Muscle layer of colon (tissue), 2 donors: ENCODE results near the gene BANP.
"Not testable (repeated sequence)": the region's sequence is repeated elsewhere in the genome, so short reads cannot be mapped to it uniquely, and the experiment has no call there.

Experiments
- H3K27ac ChIP-seq: one replicate; pipeline ENCODE4 v1.7.0; 2013; ENCODE audit warnings: low read depth, mild to moderate bottlenecking, low read length, moderate library complexity
- H3K27me3 ChIP-seq, 2 donors: one replicate each; pipeline ENCODE4 v1.7.0; 2013; ENCODE audit warnings: low read length in 2 of 2, mild to moderate bottlenecking in 2 of 2; ENCODE audit not compliant: insufficient read depth in 2 of 2, control insufficient read depth in 1 of 2
- H3K36me3 ChIP-seq: one replicate; pipeline ENCODE4 v1.7.0; 2013; ENCODE audit warnings: mild to moderate bottlenecking, low read length; ENCODE audit not compliant: insufficient read depth
- H3K4me1 ChIP-seq: one replicate; pipeline ENCODE4 v1.7.0; 2013; ENCODE audit warnings: mild to moderate bottlenecking, low read length; ENCODE audit not compliant: insufficient read depth
- H3K4me3 ChIP-seq, 2 donors: one replicate each; pipeline ENCODE4 v1.7.0; 2013; ENCODE audit warnings: low read length in 2 of 2, low read depth in 1 of 2, mild to moderate bottlenecking in 1 of 2, moderate library complexity in 1 of 2
- H3K9ac ChIP-seq: one replicate; pipeline ENCODE4 v1.7.0; 2013; ENCODE audit warnings: low read length
- H3K9me3 ChIP-seq: one replicate; pipeline ENCODE4 v1.7.0; 2013; ENCODE audit warnings: mild to moderate bottlenecking, low read length
- donor health status: abdominal sarcoma.
- donor health status: Adenocarcinoma of cecum.

BANP gene

GRCh38 chr16:87979911-87980630 is 28.8 kb downstream of the BANP start:
- H3K27ac ChIP-seq, H3K27me3 ChIP-seq, H3K9me3 ChIP-seq, H3K4me1 ChIP-seq, H3K4me3 ChIP-seq, H3K9ac ChIP-seq: not testable (repeated sequence)
- H3K36me3 ChIP-seq: peaks cover 16% of the 10 kb centered on the region

GRCh38 chr16:87981376-87981775 is 30.1 kb downstream of the BANP start:
- H3K4me3 ChIP-seq, H3K9me3 ChIP-seq, H3K4me1 ChIP-seq, H3K9ac ChIP-seq, H3K27ac ChIP-seq, H3K27me3 ChIP-seq: not testable (repeated sequence)
- peaks cover 16% of the 10 kb centered on the region for H3K36me3 ChIP-seq

DNA sequence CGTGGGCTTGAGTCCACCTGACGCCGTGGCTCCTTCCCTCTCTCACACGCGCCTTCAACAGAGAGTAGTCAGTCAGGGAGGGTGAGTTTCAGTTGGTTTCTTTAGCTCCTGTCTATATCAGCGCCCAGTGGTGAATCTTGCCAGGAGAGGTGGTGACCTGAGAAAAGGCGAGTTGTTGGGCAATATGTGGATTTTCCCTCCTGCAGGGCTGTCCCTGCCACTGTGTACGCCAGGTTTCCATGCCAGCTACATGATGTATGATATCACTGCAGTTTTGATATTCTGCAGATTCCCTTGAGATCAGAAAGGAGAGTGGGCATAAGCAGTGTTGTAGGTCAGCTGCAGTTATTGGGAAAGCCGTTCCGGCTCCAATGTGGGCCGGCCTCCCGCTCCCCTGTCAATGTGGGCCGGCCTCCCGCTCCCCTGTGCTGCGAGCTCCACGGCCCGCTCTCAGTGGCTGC is 31.4 kb downstream of the BANP start:
- Histone ChIP-seq H3K36me3 (peaks cover 16% of the 10 kb centered on the region), H3K27me3 (no peaks in the 10 kb centered on the region), H3K27ac (no peak overlapping the region), H3K9me3 (no peaks in the 10 kb centered on the region), H3K9ac (no peak overlapping the region), H3K4me3 (no peak overlapping the region), H3K4me1 (no peaks in the 10 kb centered on the region)

GRCh38 chr16:87983072-87983736 is 32.0 kb downstream of the BANP start:
- not testable (repeated sequence) for H3K4me1 ChIP-seq, H3K27me3 ChIP-seq, H3K9me3 ChIP-seq, H3K4me3 ChIP-seq, H3K9ac ChIP-seq, H3K27ac ChIP-seq
- H3K36me3 ChIP-seq: peaks cover 16% of the 10 kb centered on the region

DNA sequence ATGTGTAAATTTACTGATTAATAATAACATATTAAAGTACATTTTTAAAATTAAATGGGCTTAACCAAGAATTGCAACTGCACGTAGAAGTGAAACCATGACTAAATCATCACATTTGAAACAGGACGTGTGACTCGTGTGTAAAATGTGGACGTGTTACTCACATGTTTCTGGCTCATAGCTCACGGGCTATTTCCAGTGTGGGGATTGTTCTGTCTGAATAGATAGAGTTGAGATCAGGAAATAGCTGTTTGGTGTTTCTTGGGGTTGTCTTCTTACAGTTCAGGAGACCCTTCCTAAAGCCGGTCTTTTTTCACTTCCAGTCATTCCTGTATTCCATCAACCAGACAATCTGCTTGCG is 32.5 kb downstream of the BANP start:
- not testable (repeated sequence) for H3K27me3 ChIP-seq, H3K4me3 ChIP-seq, H3K4me1 ChIP-seq, H3K27ac ChIP-seq, H3K9me3 ChIP-seq, H3K9ac ChIP-seq
- H3K36me3 ChIP-seq: peaks cover 16% of the 10 kb centered on the region

- not testable (repeated sequence) for H3K9ac ChIP-seq, H3K4me1 ChIP-seq, H3K27me3 ChIP-seq, H3K9me3 ChIP-seq, H3K27ac ChIP-seq, H3K4me3 ChIP-seq
- H3K36me3 ChIP-seq: peaks cover 16% of the 10 kb centered on the region
Measured at GRCh38 chr16:87984180-87984579, 32.9 kb downstream of the BANP start.

- no peak overlapping the region for H3K9ac ChIP-seq
- peaks cover 16% of the 10 kb centered on the region for H3K36me3 ChIP-seq
- H3K4me1 ChIP-seq: no peaks in the 10 kb centered on the region
- no peaks in the 10 kb centered on the region for H3K9me3 ChIP-seq
- no peaks in the 10 kb centered on the region for H3K27me3 ChIP-seq
- H3K27ac ChIP-seq: no peak overlapping the region
- no peak overlapping the region for H3K4me3 ChIP-seq
Measured at GRCh38 chr16:87984632-87985267, 33.5 kb downstream of the BANP start.

- H3K4me3 ChIP-seq, H3K27ac ChIP-seq, H3K4me1 ChIP-seq, H3K9ac ChIP-seq, H3K9me3 ChIP-seq, H3K27me3 ChIP-seq: not testable (repeated sequence)
- peaks cover 16% of the 10 kb centered on the region for H3K36me3 ChIP-seq
Measured at GRCh38 chr16:87985493-87985892, 34.3 kb downstream of the BANP start.

GRCh38 chr16:87986361-87986849 is 35.2 kb downstream of the BANP start:
- peaks cover 16% of the 10 kb centered on the region for H3K36me3 ChIP-seq
- not testable (repeated sequence) for H3K27me3 ChIP-seq, H3K27ac ChIP-seq, H3K4me1 ChIP-seq, H3K9ac ChIP-seq, H3K4me3 ChIP-seq, H3K9me3 ChIP-seq

GRCh38 chr16:87988596-87988995 is 37.4 kb downstream of the BANP start:
- H3K27me3 ChIP-seq, H3K9me3 ChIP-seq, H3K4me3 ChIP-seq, H3K27ac ChIP-seq, H3K36me3 ChIP-seq, H3K4me1 ChIP-seq, H3K9ac ChIP-seq: not testable (repeated sequence)

DNA sequence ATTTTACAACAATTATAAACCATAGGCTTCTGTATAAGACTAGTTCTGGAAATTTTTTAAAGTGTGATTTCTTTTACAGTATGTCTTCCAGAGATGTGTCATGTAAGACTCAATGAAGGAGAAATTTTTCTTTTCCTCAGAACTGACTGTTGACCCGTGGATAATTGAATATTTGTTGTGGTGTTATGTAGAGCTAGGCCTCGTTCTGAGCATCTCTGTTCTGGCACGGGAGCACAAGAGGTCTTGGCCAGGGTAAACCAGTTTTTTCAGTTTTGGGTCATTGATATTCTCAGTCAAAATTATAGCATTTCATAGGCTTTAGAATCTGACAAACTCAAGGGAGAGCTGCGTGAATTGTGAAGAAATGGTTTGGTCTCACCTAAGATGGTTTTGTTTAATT is 39.0 kb downstream of the BANP start:
- not testable (repeated sequence) for H3K27me3 ChIP-seq, H3K9me3 ChIP-seq, H3K4me3 ChIP-seq, H3K27ac ChIP-seq, H3K4me1 ChIP-seq, H3K9ac ChIP-seq, H3K36me3 ChIP-seq
